Smooth muscle cell (in vitro differentiated cells): ENCODE data around the gene AAK1. TPM values are rescaled to one million over a fixed set of nuclear protein-coding genes. Genes with fewer than 3 reads are reported as not detected.

Source experiments
- DNase-seq: peaks from one replicate; lab custom pipeline; 2025; ENCODE audit not compliant: unreplicated experiment; lab: John Stamatoyannopoulos, UW
- H2AFZ ChIP-seq: fragments of 200-600 bp; sonication (generic); 2 replicates; pipeline ENCODE4 v1.6.0; 2016; ENCODE audit warnings: antibody characterized with exemption, low read depth, mild to moderate bottlenecking
- H3F3A ChIP-seq: fragments of 200-600 bp; sonication (generic); 2 replicates; pipeline ENCODE4 v1.6.0; 2017; ENCODE audit warnings: antibody characterized with exemption, low read depth
- H3K27ac ChIP-seq: fragments of 200-600 bp; sonication (generic); 2 replicates; pipeline ENCODE4 v1.5.1; 2016; ENCODE audit warnings: low read depth, mild to moderate bottlenecking
- H3K27me3 ChIP-seq: fragments of 200-600 bp; sonication (generic); 2 replicates; pipeline ENCODE4 v1.6.1; 2016; ENCODE audit warnings: low read depth, mild to moderate bottlenecking
- H3K36me3 ChIP-seq: fragments of 200-600 bp; sonication (generic); 2 replicates; pipeline ENCODE4 v1.5.1; 2016; ENCODE audit warnings: low read depth
- H3K4me1 ChIP-seq: fragments of 200-600 bp; sonication (generic); 2 replicates; pipeline ENCODE4 v1.5.1; 2016; ENCODE audit warnings: low read depth
- H3K4me2 ChIP-seq: fragments of 200-600 bp; sonication (generic); 2 replicates; pipeline ENCODE4 v1.6.0; 2016; ENCODE audit warnings: mild to moderate bottlenecking
- H3K4me3 ChIP-seq: fragments of 200-600 bp; sonication (generic); 2 replicates; pipeline ENCODE4 v1.5.1; 2016; ENCODE audit warnings: mild to moderate bottlenecking
- H3K79me2 ChIP-seq: fragments of 200-600 bp; sonication (generic); 2 replicates; pipeline ENCODE4 v1.6.0; 2016; ENCODE audit warnings: low read depth, mild to moderate bottlenecking
- H3K9ac ChIP-seq: fragments of 200-600 bp; sonication (generic); 2 replicates; pipeline ENCODE4 v1.6.0; 2016; ENCODE audit warnings: low read depth
- H3K9me3 ChIP-seq: fragments of 200-600 bp; sonication (generic); replicated peaks from 2 replicates; pipeline ENCODE4 v1.5.1; 2016; ENCODE audit warnings: low read depth
- H4K20me1 ChIP-seq: fragments of 200-600 bp; sonication (generic); 2 replicates; pipeline ENCODE4 v1.6.0; 2016; ENCODE audit warnings: low read depth
- CTCF ChIP-seq: fragments of 200-600 bp; sonication (generic); IDR thresholded peaks from 2 replicates; pipeline ENCODE4 v1.5.1; 2017; ENCODE audit warnings: borderline replicate concordance, mild to moderate bottlenecking, antibody characterized with exemption; ENCODE audit not compliant: insufficient read depth, poor library complexity, severe bottlenecking
- WGBS: methylation state at CpG from one replicate; pipeline ENCODE4 v1.1.7; 2016; ENCODE audit warnings: low lambda C conversion rate; 5-methylcytosine and 5-hydroxymethylcytosine counted together
- polyA plus RNA-seq: library from polyadenylated mRNA; unstranded; fragments of >200 nt; fragmentation: Nextera tagmentation; extraction: Ambion mirVana; gene quantifications from 2 replicates; pipeline ENCODE4 v1.2.1, GENCODE V29; 2016
- total RNA-seq: library from RNA; depleted of rRNA; stranded (reverse); fragments of >200 nt; gene quantifications from 2 replicates; pipeline ENCODE4 v1.2.3, GENCODE V29; 2014

The AAK1 gene
- total and polyA plus RNA-seq, 2 experiments from 2014 or later, result 26.9 to 47.7 TPM

GRCh38 chr2:69482471-69482870 is 161.1 kb downstream of the AAK1 start:
- no peaks in the 10 kb centered on the region for H3K27me3 ChIP-seq
- H3K4me2 ChIP-seq, result no peak overlapping the region
- no peak overlapping the region for H3K4me3 ChIP-seq
- H3K36me3 ChIP-seq, result peaks cover 3% of the 10 kb centered on the region
- 93% methylated on average over 3 of the region's 3 CpGs for WGBS
- H2AFZ ChIP-seq, result no peak overlapping the region
- H4K20me1 ChIP-seq, result no peaks in the 10 kb centered on the region
- H3F3A ChIP-seq, result no peaks in the 10 kb centered on the region
- H3K9me3 ChIP-seq, result no peaks in the 10 kb centered on the region
- H3K27ac ChIP-seq, result no peak overlapping the region
- H3K79me2 ChIP-seq, result no peaks in the 10 kb centered on the region
- no peak for DNase-seq
- H3K4me1 ChIP-seq, result no peaks in the 10 kb centered on the region
- TF ChIP-seq CTCF, result no peak
- H3K9ac ChIP-seq, result no peak overlapping the region

GRCh38 chr2:69481421-69481820 is 162.1 kb downstream of the AAK1 start:
- WGBS, result 94% methylated on average over 1 of the region's 1 CpG
- H3K27ac ChIP-seq, result no peak overlapping the region
- H3K4me3 ChIP-seq, result no peak overlapping the region
- no peak overlapping the region for H3K9ac ChIP-seq
- H3K4me1 ChIP-seq, result no peaks in the 10 kb centered on the region
- no peaks in the 10 kb centered on the region for H3F3A ChIP-seq
- H3K36me3 ChIP-seq, result no peaks in the 10 kb centered on the region
- H3K4me2 ChIP-seq, result no peak overlapping the region
- no peaks in the 10 kb centered on the region for H4K20me1 ChIP-seq
- H2AFZ ChIP-seq, result no peak overlapping the region
- H3K79me2 ChIP-seq, result no peaks in the 10 kb centered on the region
- no peak for TF ChIP-seq CTCF
- H3K9me3 ChIP-seq, result no peaks in the 10 kb centered on the region
- no peaks in the 10 kb centered on the region for H3K27me3 ChIP-seq
- no peak for DNase-seq

GRCh38 chr2:69477627-69478026 is 165.9 kb downstream of the AAK1 start:
- no peaks in the 10 kb centered on the region for H4K20me1 ChIP-seq
- peaks cover 4% of the 10 kb centered on the region for H3F3A ChIP-seq
- no peak for TF ChIP-seq CTCF
- no peaks in the 10 kb centered on the region for H3K9me3 ChIP-seq
- H3K27ac ChIP-seq, result no peak overlapping the region
- peaks cover 6% of the 10 kb centered on the region for H3K36me3 ChIP-seq
- H3K4me2 ChIP-seq, result no peak overlapping the region
- H3K4me3 ChIP-seq, result no peak overlapping the region
- no peaks in the 10 kb centered on the region for H3K27me3 ChIP-seq
- no peak for DNase-seq
- no peaks in the 10 kb centered on the region for H3K79me2 ChIP-seq
- WGBS, result 100% methylated on average over 1 of the region's 1 CpG
- H3K9ac ChIP-seq, result no peak overlapping the region
- no peak overlapping the region for H2AFZ ChIP-seq
- H3K4me1 ChIP-seq, result no peaks in the 10 kb centered on the region

- DNase-seq, result no peak
- Histone ChIP-seq H3K9me3 (no peaks in the 10 kb centered on the region), H4K20me1 (no peaks in the 10 kb centered on the region), H3K4me1 (no peaks in the 10 kb centered on the region), H3K79me2 (no peaks in the 10 kb centered on the region), H3K27me3 (no peaks in the 10 kb centered on the region), H3K27ac (no peak overlapping the region), H3K36me3 (peaks cover 12% of the 10 kb centered on the region), H3K4me3 (no peak overlapping the region), H3K4me2 (no peak overlapping the region), H3K9ac (no peak overlapping the region), H3F3A (peaks cover 4% of the 10 kb centered on the region), H2AFZ (no peak overlapping the region)
- no peak for TF ChIP-seq CTCF
- 96% methylated on average over 2 of the region's 2 CpGs for WGBS
These were observed 168.9 kb downstream of the AAK1 start for GRCh38 chr2:69474688-69475087.
